Nephron progenitor cell (in vitro differentiated cells): ENCODE results near the gene LTB4R2.

Source experiments
- DNase-seq: peaks from one replicate; pipeline ENCODE4 v3.0.0; 2021
- H3K27ac Mint-ChIP-seq: 2 replicates; pipeline ENCODE4 v1.8.0; 2021; ENCODE audit warnings: mild to moderate bottlenecking, moderate library complexity, mixed read lengths
- H3K27me3 Mint-ChIP-seq: 2 replicates; pipeline ENCODE4 v1.8.0; 2021; ENCODE audit warnings: mild to moderate bottlenecking, low read depth, mixed read lengths; ENCODE audit not compliant: poor library complexity
- H3K36me3 Mint-ChIP-seq: 2 replicates; pipeline ENCODE4 v1.8.0; 2021; ENCODE audit warnings: low read depth, mixed read lengths
- H3K4me1 Mint-ChIP-seq: 2 replicates; pipeline ENCODE4 v1.8.0; 2021; ENCODE audit warnings: mixed read lengths
- H3K4me3 Mint-ChIP-seq: 2 replicates; pipeline ENCODE4 v1.8.0; 2021; ENCODE audit warnings: mild to moderate bottlenecking, moderate library complexity, mixed read lengths
- H3K9me3 Mint-ChIP-seq: 2 replicates; pipeline ENCODE4 v1.8.0; 2021; ENCODE audit warnings: mild to moderate bottlenecking, moderate library complexity, mixed read lengths
- CTCF ChIP-seq: fragments of 200-600 bp; sonication (generic); IDR thresholded peaks from 2 replicates; pipeline ENCODE4 v1.5.0; 2021; ENCODE audit warnings: antibody characterized with exemption

LTB4R2 gene

GRCh38 chr14:24329073-24329663 is 19.2 kb downstream of the LTB4R2 start:
- Mint-ChIP-seq H3K36me3 (no peaks in the 10 kb centered on the region), H3K27me3 (peaks cover 59% of the 10 kb centered on the region), H3K4me1 (peaks cover 48% of the 10 kb centered on the region), H3K4me3 (no peak overlapping the region), H3K9me3 (peaks cover 8% of the 10 kb centered on the region), H3K27ac (no peak overlapping the region)
- DNase-seq, result no peak
- TF ChIP-seq CTCF, result no peak

GRCh38 chr14:24329736-24330135 is 19.8 kb downstream of the LTB4R2 start:
- Mint-ChIP-seq H3K27ac (no peak overlapping the region), H3K9me3 (peaks cover 8% of the 10 kb centered on the region), H3K27me3 (peaks cover 63% of the 10 kb centered on the region), H3K36me3 (no peaks in the 10 kb centered on the region), H3K4me1 (peaks cover 43% of the 10 kb centered on the region), H3K4me3 (no peak overlapping the region)
- no peak for TF ChIP-seq CTCF
- no peak for DNase-seq

GRCh38 chr14:24330973-24331674 is 21.2 kb downstream of the LTB4R2 start:
- Mint-ChIP-seq H3K27me3 (peaks cover 75% of the 10 kb centered on the region), H3K4me3 (no peak overlapping the region), H3K27ac (no peak overlapping the region), H3K36me3 (no peaks in the 10 kb centered on the region), H3K4me1 (peaks cover 47% of the 10 kb centered on the region), H3K9me3 (peaks cover 8% of the 10 kb centered on the region)
- no peak for TF ChIP-seq CTCF
- DNase-seq, result no peak

- DNase-seq, result no peak
- peaks cover 81% of the 10 kb centered on the region for H3K27me3 Mint-ChIP-seq
- no peak overlapping the region for H3K27ac Mint-ChIP-seq
- H3K4me3 Mint-ChIP-seq, result peak overlapping the region; percentile 78
- TF ChIP-seq CTCF, result no peak
- peaks cover 49% of the 10 kb centered on the region for H3K4me1 Mint-ChIP-seq
- peaks cover 8% of the 10 kb centered on the region for H3K9me3 Mint-ChIP-seq
- H3K36me3 Mint-ChIP-seq, result no peaks in the 10 kb centered on the region
These were observed 21.9 kb downstream of the LTB4R2 start for GRCh38 chr14:24331731-24332267.

- TF ChIP-seq CTCF, result peak; percentile 64
- H3K27ac Mint-ChIP-seq, result no peak overlapping the region
- H3K4me1 Mint-ChIP-seq, result peaks cover 50% of the 10 kb centered on the region
- H3K9me3 Mint-ChIP-seq, result peaks cover 8% of the 10 kb centered on the region
- peak overlapping the region; percentile 78 for H3K4me3 Mint-ChIP-seq
- H3K27me3 Mint-ChIP-seq, result peaks cover 83% of the 10 kb centered on the region
- no peaks in the 10 kb centered on the region for H3K36me3 Mint-ChIP-seq
- peak; percentile 71 for DNase-seq
These were observed 22.5 kb downstream of the LTB4R2 start for GRCh38 chr14:24332268-24332993.
